SK-N-SH (cell line): Measurements from ENCODE around the gene TEAD4. TPM values are rescaled to one million over a fixed set of nuclear protein-coding genes. Genes with fewer than 3 reads are reported as not detected.

Experiments
- CTCF ChIA-PET: fragments of 300-600, 350-600 bp; formaldehyde crosslinking; extraction: SDS; loops from one replicate; lab custom pipeline; 2021; lab: Yijun Ruan, JAX
- POLR2A ChIA-PET: fragments of 350-600 bp; sonication (Branson Sonifier 250); formaldehyde crosslinking; extraction: SDS; loops from one replicate; lab custom pipeline; 2020; ENCODE audit warnings: antibody characterized with exemption, inconsistent platforms; lab: Yijun Ruan, JAX
- DNase-seq: peaks from one replicate; pipeline ENCODE4 v3.0.0; 2012
- H2AFZ ChIP-seq: fragments of 200-600 bp; sonication (generic); 2 replicates; pipeline ENCODE4 v1.8.1; 2016; ENCODE audit warnings: antibody characterized with exemption, mild to moderate bottlenecking, low read depth
- H3F3A ChIP-seq: fragments of 200-600 bp; sonication (generic); replicated peaks from 2 replicates; pipeline ENCODE3; 2016; ENCODE audit warnings: antibody characterized with exemption, mild to moderate bottlenecking; ENCODE audit not compliant: insufficient read depth
- H3K27ac ChIP-seq, 2 experiments: fragments of 200-500 bp in 1 of 2; fragments of 200-600 bp in 1 of 2; sonication (Bioruptor generic) in 1 of 2; sonication (generic), shearing (Covaris generic) in 1 of 2; 2 replicates each; pipeline versions ENCODE4 v1.5.1 to v1.6.1; 2014 to 2016; ENCODE audit warnings: low read depth in 2 of 2, inconsistent platforms in 1 of 2, low read length in 1 of 2, mild to moderate bottlenecking in 1 of 2, mixed read lengths in 1 of 2
- H3K27me3 ChIP-seq: fragments of 200-600 bp; sonication (generic), shearing (Covaris generic); 2 replicates; pipeline ENCODE4 v1.6.1; 2016; ENCODE audit warnings: mixed run types; ENCODE audit not compliant: insufficient read depth
- H3K36me3 ChIP-seq, 2 experiments: fragments of 200-500 bp in 1 of 2; fragments of 200-600 bp in 1 of 2; sonication (Bioruptor generic) in 1 of 2; sonication (generic) in 1 of 2; replicated peaks in 1 of 2; 2 replicates each; pipeline versions ENCODE3 to v1.5.1; 2014 to 2016; ENCODE audit warnings: low read length in 1 of 2, mild to moderate bottlenecking in 1 of 2; ENCODE audit not compliant: insufficient read depth in 2 of 2, control insufficient read depth in 1 of 2
- H3K4me1 ChIP-seq, 2 experiments: fragments of 200-500 bp in 1 of 2; fragments of 200-600 bp in 1 of 2; sonication (Bioruptor generic) in 1 of 2; sonication (generic), shearing (Covaris generic) in 1 of 2; 2 replicates each; pipeline versions ENCODE4 v1.5.1 to v1.6.1; 2014 to 2016; ENCODE audit warnings: low read depth in 1 of 2, low read length in 1 of 2, mixed run types in 1 of 2; ENCODE audit not compliant: insufficient read depth in 2 of 2, control insufficient read depth in 1 of 2
- H3K4me2 ChIP-seq: fragments of 200-600 bp; sonication (generic), shearing (Covaris generic); 2 replicates; pipeline ENCODE4 v1.6.1; 2017; ENCODE audit warnings: mixed run types
- H3K4me3 ChIP-seq, 2 experiments: fragments of 200-500 bp in 1 of 2; fragments of 200-600 bp in 1 of 2; sonication (Bioruptor generic) in 1 of 2; sonication (generic), shearing (Covaris generic) in 1 of 2; 2 replicates each; pipeline versions ENCODE4 v1.5.1 to v1.8.1; 2014 to 2016; ENCODE audit warnings: low read depth in 2 of 2, inconsistent platforms in 1 of 2, low read length in 1 of 2, mild to moderate bottlenecking in 1 of 2, mixed read lengths in 1 of 2, moderate library complexity in 1 of 2
- H3K79me2 ChIP-seq: fragments of 200-600 bp; sonication (generic); 2 replicates; pipeline ENCODE4 v1.8.1; 2017; ENCODE audit warnings: mild to moderate bottlenecking; ENCODE audit not compliant: insufficient read depth
- H3K9ac ChIP-seq: fragments of 200-600 bp; sonication (generic); 2 replicates; pipeline ENCODE4 v1.6.1; 2017; ENCODE audit warnings: mixed run types
- H3K9me2 ChIP-seq: fragments of 200-600 bp; sonication (generic); 2 replicates; pipeline ENCODE4 v1.6.1; 2017; ENCODE audit warnings: mixed run types
- H3K9me3 ChIP-seq: fragments of 200-600 bp; sonication (generic); 2 replicates; pipeline ENCODE4 v1.6.1; 2017; ENCODE audit warnings: mixed run types, mild to moderate bottlenecking, moderate library complexity
- H4K20me1 ChIP-seq: fragments of 200-600 bp; sonication (generic); 2 replicates; pipeline ENCODE4 v1.6.1; 2017; ENCODE audit warnings: mild to moderate bottlenecking, mixed run types; ENCODE audit not compliant: insufficient read depth
- CHD2 ChIP-seq: fragments of 150-350 bp; IDR thresholded peaks from 2 replicates; pipeline ENCODE4 v1.6.1; 2018; ENCODE audit warnings: low read length; ENCODE audit not compliant: partially characterized antibody
- CTCF ChIP-seq: fragments of 200-600 bp; sonication (generic); IDR thresholded peaks from 2 replicates; pipeline ENCODE4 v1.6.1; 2017; ENCODE audit warnings: antibody characterized with exemption, mild to moderate bottlenecking, moderate library complexity
- EP300 ChIP-seq, 2 experiments: IDR thresholded peaks; 2 replicates each; pipeline versions ENCODE4 v1.4.0 to v1.6.1; 2012; ENCODE audit warnings: borderline replicate concordance in 1 of 2, low read depth in 1 of 2, low read length in 1 of 2
- FOSL2 ChIP-seq: IDR thresholded peaks from 2 replicates; pipeline ENCODE4 v1.4.0; 2012; ENCODE audit warnings: low read depth, mild to moderate bottlenecking, moderate library complexity, borderline replicate concordance
- FOXJ3 ChIP-seq: sonication (generic); formaldehyde crosslinking; IDR thresholded peaks from 2 replicates; pipeline ENCODE4 v1.5.1; 2020; ENCODE audit warnings: mild to moderate bottlenecking, missing genetic modification reagents
- FOXM1 ChIP-seq: IDR thresholded peaks from 2 replicates; pipeline ENCODE4 v1.4.0; 2012; ENCODE audit warnings: low read depth, mild to moderate bottlenecking
- GATA2 ChIP-seq: sonication (generic); formaldehyde crosslinking; IDR thresholded peaks from 2 replicates; pipeline ENCODE4 v1.5.0; 2020; ENCODE audit warnings: mild to moderate bottlenecking, missing genetic modification reagents
- JUND ChIP-seq: IDR thresholded peaks from 2 replicates; pipeline ENCODE4 v1.4.0; 2012
- MAX ChIP-seq: IDR thresholded peaks from 2 replicates; pipeline ENCODE4 v1.4.0; 2012; ENCODE audit warnings: low read depth
- MEF2A ChIP-seq: IDR thresholded peaks from 2 replicates; pipeline ENCODE4 v1.4.0; 2012; ENCODE audit warnings: low read depth, borderline replicate concordance
- MXI1 ChIP-seq: IDR thresholded peaks from 2 replicates; pipeline ENCODE4 v1.6.1; 2012; ENCODE audit warnings: mild to moderate bottlenecking, low read depth, low read length, improper control_type of control experiment
- NRF1 ChIP-seq: IDR thresholded peaks from 2 replicates; pipeline ENCODE4 v1.6.1; 2012; ENCODE audit warnings: low read depth, mild to moderate bottlenecking, low read length
- POLR2AphosphoS5 ChIP-seq: IDR thresholded peaks from 2 replicates; pipeline ENCODE4 v1.6.1; 2012; ENCODE audit warnings: low read depth, low read length
- RAD21 ChIP-seq: IDR thresholded peaks from 2 replicates; pipeline ENCODE4 v1.6.1; 2012; ENCODE audit warnings: mild to moderate bottlenecking, low read length
- RCOR1 ChIP-seq: fragments of 150-350 bp; IDR thresholded peaks from 2 replicates; pipeline ENCODE4 v1.6.1; 2017; ENCODE audit warnings: antibody characterized with exemption, low read length
- REST ChIP-seq: IDR thresholded peaks from 2 replicates; pipeline ENCODE4 v1.6.1; 2012; ENCODE audit warnings: mild to moderate bottlenecking, low read depth, low read length, moderate library complexity
- SMC3 ChIP-seq: IDR thresholded peaks from 2 replicates; pipeline ENCODE4 v1.6.1; 2012; ENCODE audit warnings: low read depth, low read length, improper control_type of control experiment
- USF1 ChIP-seq: IDR thresholded peaks from 2 replicates; pipeline ENCODE4 v1.4.0; 2012; ENCODE audit warnings: low read depth, borderline replicate concordance
- ZBTB33 ChIP-seq: IDR thresholded peaks from 2 replicates; pipeline ENCODE4 v1.4.0; 2012; ENCODE audit warnings: low read depth, borderline replicate concordance
- WGBS: methylation state at CpG from one replicate; pipeline ENCODE4 v1.1.6; 2017; ENCODE audit warnings: low lambda C conversion rate; 5-methylcytosine and 5-hydroxymethylcytosine counted together
- polyA plus RNA-seq, 3 experiments: library from polyadenylated mRNA; depleted of rRNA; stranded (reverse); fragments of >200 nt; gene quantifications; 2 replicates each; pipeline ENCODE4 v1.2.3, GENCODE V29; 2012

TEAD4 gene
- polyA plus RNA-seq, 1 of the 3 experiments (the other 2 are of a cell fraction), result 27.1 TPM

- TF ChIP-seq MXI1 (no peak), EP300 (IDR thresholded peaks at IDR 0.05; ENCODE audit: borderline replicate concordance in 1 of 2, low read depth in 1 of 2, low read length in 1 of 2) (no peak), SMC3 (no peak), NRF1 (no peak), REST (no peak)
These were observed 56.2 kb downstream of the TEAD4 start (continued) for GRCh38 chr12:3015356-3015755.

- Histone ChIP-seq H3K4me3 (no peak overlapping the region), H3K36me3 (peaks cover 0 to 17% of the 10 kb centered on the region in 2 experiments), H4K20me1 (no peaks in the 10 kb centered on the region), H2AFZ (no peak overlapping the region), H3K79me2 (no peaks in the 10 kb centered on the region), H3K27ac (no peak overlapping the region), H3K4me1 (no peaks in the 10 kb centered on the region), H3K9me2 (no peaks in the 10 kb centered on the region), H3K27me3 (no peaks in the 10 kb centered on the region), H3F3A (no peaks in the 10 kb centered on the region), H3K4me2 (no peak overlapping the region), H3K9ac (no peak overlapping the region), H3K9me3 (no peaks in the 10 kb centered on the region)
- 81% methylated on average over 8 of the region's 8 CpGs for WGBS
- no peak for DNase-seq
- TF ChIP-seq CHD2 (no peak), FOXM1 (no peak), POLR2AphosphoS5 (no peak), GATA2 (CRISPR knock-in tag) (no peak)
- CTCF ChIA-PET, result interaction anchor here (1.3 to 1.7 kb wide), 4 partner anchors 18 to 131 kb away, joined by 3 to 7 read pairs (median 6); no protein-coding TSS in a partner anchor
- POLR2A ChIA-PET, result no interaction called here
These were observed 57.0 kb downstream of the TEAD4 start for GRCh38 chr12:3016191-3016590.

GRCh38 chr12:3017281-3017680 is 58.1 kb downstream of the TEAD4 start:
- Histone ChIP-seq H2AFZ (no peak overlapping the region), H3K9me2 (no peaks in the 10 kb centered on the region), H3F3A (no peaks in the 10 kb centered on the region), H3K4me2 (no peak overlapping the region), H3K9me3 (no peaks in the 10 kb centered on the region), H3K4me3 (no peak overlapping the region), H3K27ac (no peak overlapping the region), H3K36me3 (peaks cover 0 to 23% of the 10 kb centered on the region in 2 experiments), H4K20me1 (no peaks in the 10 kb centered on the region), H3K27me3 (no peaks in the 10 kb centered on the region), H3K4me1 (no peaks in the 10 kb centered on the region), H3K79me2 (no peaks in the 10 kb centered on the region), H3K9ac (no peak overlapping the region)
- ChIA-PET CTCF (interaction anchor here (1.3 to 1.7 kb wide), 3 partner anchors 22 to 132 kb away, joined by 3 to 7 read pairs (median 5); no protein-coding TSS in a partner anchor), POLR2A (no interaction called here)
- 75% methylated on average over 2 of the region's 11 CpGs for WGBS
- DNase-seq, result no peak
- no peak for TF ChIP-seq USF1
- TF ChIP-seq JUND, result no peak
- TF ChIP-seq FOXJ3 (CRISPR knock-in tag), result no peak
- TF ChIP-seq ZBTB33, result no peak
- no peak for TF ChIP-seq CTCF
- no peak for TF ChIP-seq RCOR1
- no peak for TF ChIP-seq FOSL2
- no peak for TF ChIP-seq RAD21
- no peak for TF ChIP-seq MEF2A
- TF ChIP-seq MAX, result no peak
